ENCODE measurements around the gene PSMA6. TPM values are rescaled to one million over a fixed set of nuclear protein-coding genes. Genes with fewer than 3 reads are reported as not detected.

PSMA6 gene
- total and polyA plus RNA-seq, 2 experiments from 2014 or later: 216 to 296 TPM

DNA sequence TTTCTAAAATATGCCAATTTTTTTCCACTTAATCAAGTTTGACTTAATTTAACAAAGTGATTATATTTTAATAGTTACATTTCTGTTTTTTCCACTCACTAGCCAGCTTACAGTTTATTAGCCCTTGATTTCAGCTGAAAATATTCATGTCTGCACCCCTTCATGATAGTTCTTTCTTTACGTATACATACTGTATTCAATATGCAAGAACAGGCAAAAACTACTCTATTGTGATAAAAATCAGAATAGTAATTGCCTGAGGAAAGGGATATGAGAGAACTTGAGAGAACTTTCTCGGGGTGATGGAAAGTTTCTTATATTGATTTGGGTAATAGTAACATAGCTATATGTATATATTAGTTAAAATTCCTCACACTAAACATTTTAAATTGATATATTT, 17.4 kb upstream of the PSMA6 start (continued):
- TF ChIP-seq, protein P1, sequence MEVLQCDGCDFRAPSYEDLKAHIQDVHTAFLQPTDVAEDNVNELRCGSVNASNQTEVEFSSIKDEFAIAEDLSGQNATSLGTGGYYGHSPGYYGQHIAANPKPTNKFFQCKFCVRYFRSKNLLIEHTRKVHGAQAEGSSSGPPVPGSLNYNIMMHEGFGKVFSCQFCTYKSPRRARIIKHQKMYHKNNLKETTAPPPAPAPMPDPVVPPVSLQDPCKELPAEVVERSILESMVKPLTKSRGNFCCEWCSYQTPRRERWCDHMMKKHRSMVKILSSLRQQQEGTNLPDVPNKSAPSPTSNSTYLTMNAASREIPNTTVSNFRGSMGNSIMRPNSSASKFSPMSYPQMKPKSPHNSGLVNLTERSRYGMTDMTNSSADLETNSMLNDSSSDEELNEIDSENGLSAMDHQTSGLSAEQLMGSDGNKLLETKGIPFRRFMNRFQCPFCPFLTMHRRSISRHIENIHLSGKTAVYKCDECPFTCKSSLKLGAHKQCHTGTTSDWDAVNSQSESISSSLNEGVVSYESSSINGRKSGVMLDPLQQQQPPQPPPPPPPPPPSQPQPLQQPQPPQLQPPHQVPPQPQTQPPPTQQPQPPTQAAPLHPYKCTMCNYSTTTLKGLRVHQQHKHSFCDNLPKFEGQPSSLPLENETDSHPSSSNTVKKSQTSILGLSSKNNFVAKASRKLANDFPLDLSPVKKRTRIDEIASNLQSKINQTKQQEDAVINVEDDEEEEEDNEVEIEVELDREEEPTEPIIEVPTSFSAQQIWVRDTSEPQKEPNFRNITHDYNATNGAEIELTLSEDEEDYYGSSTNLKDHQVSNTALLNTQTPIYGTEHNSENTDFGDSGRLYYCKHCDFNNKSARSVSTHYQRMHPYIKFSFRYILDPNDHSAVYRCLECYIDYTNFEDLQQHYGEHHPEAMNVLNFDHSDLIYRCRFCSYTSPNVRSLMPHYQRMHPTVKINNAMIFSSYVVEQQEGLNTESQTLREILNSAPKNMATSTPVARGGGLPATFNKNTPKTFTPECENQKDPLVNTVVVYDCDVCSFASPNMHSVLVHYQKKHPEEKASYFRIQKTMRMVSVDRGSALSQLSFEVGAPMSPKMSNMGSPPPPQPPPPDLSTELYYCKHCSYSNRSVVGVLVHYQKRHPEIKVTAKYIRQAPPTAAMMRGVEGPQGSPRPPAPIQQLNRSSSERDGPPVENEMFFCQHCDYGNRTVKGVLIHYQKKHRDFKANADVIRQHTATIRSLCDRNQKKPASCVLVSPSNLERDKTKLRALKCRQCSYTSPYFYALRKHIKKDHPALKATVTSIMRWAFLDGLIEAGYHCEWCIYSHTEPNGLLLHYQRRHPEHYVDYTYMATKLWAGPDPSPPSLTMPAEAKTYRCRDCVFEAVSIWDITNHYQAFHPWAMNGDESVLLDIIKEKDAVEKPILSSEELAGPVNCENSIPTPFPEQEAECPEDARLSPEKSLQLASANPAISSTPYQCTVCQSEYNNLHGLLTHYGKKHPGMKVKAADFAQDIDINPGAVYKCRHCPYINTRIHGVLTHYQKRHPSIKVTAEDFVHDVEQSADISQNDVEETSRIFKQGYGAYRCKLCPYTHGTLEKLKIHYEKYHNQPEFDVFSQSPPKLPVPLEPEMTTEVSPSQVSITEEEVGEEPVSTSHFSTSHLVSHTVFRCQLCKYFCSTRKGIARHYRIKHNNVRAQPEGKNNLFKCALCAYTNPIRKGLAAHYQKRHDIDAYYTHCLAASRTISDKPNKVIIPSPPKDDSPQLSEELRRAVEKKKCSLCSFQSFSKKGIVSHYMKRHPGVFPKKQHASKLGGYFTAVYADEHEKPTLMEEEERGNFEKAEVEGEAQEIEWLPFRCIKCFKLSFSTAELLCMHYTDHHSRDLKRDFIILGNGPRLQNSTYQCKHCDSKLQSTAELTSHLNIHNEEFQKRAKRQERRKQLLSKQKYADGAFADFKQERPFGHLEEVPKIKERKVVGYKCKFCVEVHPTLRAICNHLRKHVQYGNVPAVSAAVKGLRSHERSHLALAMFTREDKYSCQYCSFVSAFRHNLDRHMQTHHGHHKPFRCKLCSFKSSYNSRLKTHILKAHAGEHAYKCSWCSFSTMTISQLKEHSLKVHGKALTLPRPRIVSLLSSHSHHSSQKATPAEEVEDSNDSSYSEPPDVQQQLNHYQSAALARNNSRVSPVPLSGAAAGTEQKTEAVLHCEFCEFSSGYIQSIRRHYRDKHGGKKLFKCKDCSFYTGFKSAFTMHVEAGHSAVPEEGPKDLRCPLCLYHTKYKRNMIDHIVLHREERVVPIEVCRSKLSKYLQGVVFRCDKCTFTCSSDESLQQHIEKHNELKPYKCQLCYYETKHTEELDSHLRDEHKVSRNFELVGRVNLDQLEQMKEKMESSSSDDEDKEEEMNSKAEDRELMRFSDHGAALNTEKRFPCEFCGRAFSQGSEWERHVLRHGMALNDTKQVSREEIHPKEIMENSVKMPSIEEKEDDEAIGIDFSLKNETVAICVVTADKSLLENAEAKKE (CRISPR knock-in tag; IDR thresholded peaks at IDR 0.05): no peak
- TF ChIP-seq EZH2phosphoT487 (IDR thresholded peaks at IDR 0.05; ENCODE audit: unreplicated experiment): no peak
- no peak for TF ChIP-seq ZNF114 (CRISPR knock-in tag; IDR thresholded peaks at IDR 0.05)
- no peak for TF ChIP-seq POLR2AphosphoS5 (IDR thresholded peaks at IDR 0.05; ENCODE audit: low read depth)
- TF ChIP-seq JUNB (IDR thresholded peaks at IDR 0.05; ENCODE audit: unreplicated experiment): no peak
- no peak for TF ChIP-seq ZNF331 (CRISPR knock-in tag; IDR thresholded peaks at IDR 0.05; ENCODE audit: low read depth)
- no peak for TF ChIP-seq NANOG (IDR thresholded peaks at IDR 0.05; ENCODE audit: borderline replicate concordance)
- TF ChIP-seq EZH2 (IDR thresholded peaks at IDR 0.05; ENCODE audit: low read depth, unreplicated experiment): no peak

DNA sequence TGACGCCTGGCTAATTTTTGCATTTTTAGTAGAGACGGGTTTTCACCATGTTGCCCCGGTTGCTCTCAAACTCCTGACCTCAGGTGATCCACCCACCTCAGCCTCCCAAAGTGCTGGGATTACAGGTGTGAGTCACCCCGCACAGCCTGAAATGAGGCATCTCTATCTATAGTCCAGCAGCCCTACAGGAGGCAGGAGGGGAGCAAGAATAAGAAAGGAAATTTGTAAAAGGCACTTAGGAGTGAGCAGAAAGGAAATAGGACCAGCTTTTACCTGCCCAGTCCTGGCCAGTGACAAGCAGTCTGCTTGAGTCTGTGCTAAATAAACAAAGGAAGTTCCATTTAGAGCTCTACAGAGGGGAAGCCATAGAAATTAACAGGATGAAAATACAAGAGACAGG, 15.0 kb upstream of the PSMA6 start:
- Mint-ChIP-seq H3K27ac (peak overlapping the region; percentile 76), H3K36me3 (ENCODE audit: low read depth) (peaks cover 16% of the 10 kb centered on the region), H3K27me3 (ENCODE audit: insufficient read depth, low read depth, poor library complexity) (peaks cover 6% of the 10 kb centered on the region), H3K4me1 (peaks cover 5% of the 10 kb centered on the region; the same call in 2 of the 3 replicates), H3K4me3 (no peak overlapping the region), H3K9me3 (no peaks in the 10 kb centered on the region)
- Histone ChIP-seq H3K4me2 (no peak overlapping the region), H3K9me2 (ENCODE audit: insufficient read depth) (no peaks in the 10 kb centered on the region), H3K27ac (ENCODE audit: low read depth) (peak overlapping the region; percentile 82; the same call in 1 of the 2 replicates), H3K4me3 (no peak overlapping the region), H3K36me3 (ENCODE audit: insufficient read depth) (peaks cover 15% of the 10 kb centered on the region; the same call in 1 of the 2 replicates), H3F3A (replicated peaks; ENCODE audit: low read depth) (no peaks in the 10 kb centered on the region; the same call in 1 of the 2 replicates), H3K79me2 (replicated peaks; ENCODE audit: insufficient read depth) (no peaks in the 10 kb centered on the region), H4K20me1 (replicated peaks; ENCODE audit: insufficient read depth) (no peaks in the 10 kb centered on the region), H3K27me3 (ENCODE audit: insufficient read depth) (no peaks in the 10 kb centered on the region), H2AFZ (no peak overlapping the region), H3K4me1 (ENCODE audit: insufficient read depth) (0 out of 2 replicates have a peak, but pooled peaks cover 5% of the 10 kb centered on the region)
- peak; percentile 85 for ATAC-seq
- no peak for TF ChIP-seq NANOG (IDR thresholded peaks at IDR 0.05; ENCODE audit: borderline replicate concordance)
- TF ChIP-seq, protein P2, sequence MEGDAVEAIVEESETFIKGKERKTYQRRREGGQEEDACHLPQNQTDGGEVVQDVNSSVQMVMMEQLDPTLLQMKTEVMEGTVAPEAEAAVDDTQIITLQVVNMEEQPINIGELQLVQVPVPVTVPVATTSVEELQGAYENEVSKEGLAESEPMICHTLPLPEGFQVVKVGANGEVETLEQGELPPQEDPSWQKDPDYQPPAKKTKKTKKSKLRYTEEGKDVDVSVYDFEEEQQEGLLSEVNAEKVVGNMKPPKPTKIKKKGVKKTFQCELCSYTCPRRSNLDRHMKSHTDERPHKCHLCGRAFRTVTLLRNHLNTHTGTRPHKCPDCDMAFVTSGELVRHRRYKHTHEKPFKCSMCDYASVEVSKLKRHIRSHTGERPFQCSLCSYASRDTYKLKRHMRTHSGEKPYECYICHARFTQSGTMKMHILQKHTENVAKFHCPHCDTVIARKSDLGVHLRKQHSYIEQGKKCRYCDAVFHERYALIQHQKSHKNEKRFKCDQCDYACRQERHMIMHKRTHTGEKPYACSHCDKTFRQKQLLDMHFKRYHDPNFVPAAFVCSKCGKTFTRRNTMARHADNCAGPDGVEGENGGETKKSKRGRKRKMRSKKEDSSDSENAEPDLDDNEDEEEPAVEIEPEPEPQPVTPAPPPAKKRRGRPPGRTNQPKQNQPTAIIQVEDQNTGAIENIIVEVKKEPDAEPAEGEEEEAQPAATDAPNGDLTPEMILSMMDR (conservative IDR thresholded peaks at IDR 0.05; ENCODE audit: low read depth in 2 of 2): no peak
- no peak for TF ChIP-seq ZNF114 (CRISPR knock-in tag; IDR thresholded peaks at IDR 0.05)
- peak; percentile 12 for DNase-seq (ENCODE audit: low spot score)

All from GM23338 (cell line).